GM21515 (cell line): ENCODE results near the gene CRYZ.
"Not testable (repeated sequence)": the region's sequence is repeated elsewhere in the genome, so short reads cannot be mapped to it uniquely, and the experiment has no call there.

Experiments
- ATAC-seq: cut with Tn5 transposase; IDR thresholded peaks from one replicate; pipeline ENCODE4 v1.9.1; 2021; ENCODE audit not compliant: unreplicated experiment

The CRYZ gene

GRCh38 chr1:74732960-74733603 lies at the start of gene CRYZ, which contains the start of gene TYW3:
TSS of gene CRYZ (minus strand) at chr1:74733050. CDS start at chr1:74724821, 8,229 bp downstream.
TSS of gene TYW3 (plus strand) at chr1:74733152. CDS start at chr1:74733245, 93 bp downstream.
- ATAC-seq = peak; percentile 77

GRCh38 chr1:74780594-74780993 lies 47.7 kb upstream of the CRYZ start:
- ATAC-seq = no peak

GRCh38 chr1:74779750-74780149 lies 46.9 kb upstream of the CRYZ start:
- no peak for ATAC-seq

- ATAC-seq = no peak
Measured at GRCh38 chr1:74777525-74777924, 44.7 kb upstream of the CRYZ start.

GRCh38 chr1:74775735-74776134 lies 42.9 kb upstream of the CRYZ start:
- ATAC-seq = no peak

- no peak for ATAC-seq
Measured at GRCh38 chr1:74773582-74773981, 40.7 kb upstream of the CRYZ start.

GRCh38 chr1:74772945-74773344 lies 40.1 kb upstream of the CRYZ start:
- ATAC-seq = no peak

- peak; percentile 74 for ATAC-seq
Measured at GRCh38 chr1:74771913-74772515, 39.2 kb upstream of the CRYZ start.

GRCh38 chr1:74767490-74767889 lies 34.6 kb upstream of the CRYZ start:
- ATAC-seq = no peak

- ATAC-seq = no peak
Measured at GRCh38 chr1:74766579-74766978, 33.7 kb upstream of the CRYZ start.

- no peak for ATAC-seq
Measured at GRCh38 chr1:74763807-74764206, 31.0 kb upstream of the CRYZ start.

GRCh38 chr1:74756650-74757049 lies 23.8 kb upstream of the CRYZ start:
- ATAC-seq = not testable (repeated sequence)

GRCh38 chr1:74755475-74755874 lies 22.6 kb upstream of the CRYZ start:
- ATAC-seq = no peak

GRCh38 chr1:74753104-74753503 lies 20.3 kb upstream of the CRYZ start:
- no peak for ATAC-seq

- no peak for ATAC-seq
Measured at GRCh38 chr1:74748960-74749359, 16.1 kb upstream of the CRYZ start.

GRCh38 chr1:74745247-74745646 lies 12.4 kb upstream of the CRYZ start:
- ATAC-seq = not testable (repeated sequence)

GRCh38 chr1:74740307-74740980 lies 7.6 kb upstream of the CRYZ start:
- ATAC-seq = not testable (repeated sequence)

GRCh38 chr1:74737333-74737732 lies 4.5 kb upstream of the CRYZ start:
- no peak for ATAC-seq

GRCh38 chr1:74733604-74734484 lies 994 bp upstream of the CRYZ start:
- peak; percentile 71 for ATAC-seq

GRCh38 chr1:74732071-74732946 lies 541 bp downstream of the CRYZ start:
- ATAC-seq = peak; percentile 17
